Measurements from ENCODE around the gene TNS3.

TNS3 gene

DNA sequence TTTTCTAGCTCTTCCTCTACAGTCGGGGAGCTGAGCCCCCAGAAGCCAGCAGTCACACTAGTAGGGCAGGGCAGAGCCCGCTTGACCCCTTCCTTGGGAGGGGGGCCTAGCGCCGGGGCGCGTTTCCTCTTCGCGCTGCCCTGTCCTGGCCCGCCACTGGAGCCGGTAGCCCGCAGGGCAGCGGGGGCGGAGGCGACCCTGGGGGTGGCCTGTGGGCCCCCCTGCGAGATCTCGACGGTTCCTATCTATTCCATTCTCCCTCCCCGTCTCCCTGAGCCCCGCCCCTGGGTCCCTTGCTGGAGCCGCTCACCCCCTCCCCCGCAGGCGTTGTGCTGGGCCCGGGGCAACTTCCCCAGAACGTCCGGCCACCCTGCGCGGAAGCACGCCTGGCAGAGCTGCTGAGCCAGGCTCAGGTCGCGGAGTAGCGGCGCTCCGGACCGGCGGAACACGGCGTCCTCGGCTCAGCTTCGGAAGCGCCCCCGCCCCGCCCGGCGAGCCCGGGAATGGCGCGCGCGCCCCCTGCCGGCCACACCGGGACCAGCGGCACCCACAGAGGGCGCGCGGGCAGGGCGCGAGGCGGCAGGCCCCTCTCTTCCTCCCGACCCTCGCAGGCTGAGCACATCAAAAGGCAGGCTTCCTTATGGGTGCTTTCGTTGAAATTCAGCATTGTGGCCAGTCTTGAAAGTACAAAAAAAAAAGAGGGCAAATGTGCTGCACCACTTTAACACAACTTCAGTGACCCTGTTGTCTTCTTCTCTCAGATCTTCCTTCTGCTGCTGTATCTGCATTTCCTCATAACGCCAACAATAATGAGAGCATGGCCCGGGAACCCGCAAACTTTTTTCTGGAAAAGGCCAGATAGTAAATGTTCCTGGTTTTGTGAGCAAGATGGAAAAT lies 327.6 kb downstream of the TNS3 start:
- Histone ChIP-seq H3K27me3 (ENCODE audit: insufficient read depth, low read depth, severe bottlenecking) (no peaks in the 10 kb centered on the region), H3K4me3 (ENCODE audit: low read depth, low read length) (peak overlapping the region; percentile 80), H3K27ac (peak overlapping the region; percentile 58), H3K9me3 (ENCODE audit: severe bottlenecking) (no peaks in the 10 kb centered on the region), H3K36me3 (no peaks in the 10 kb centered on the region)
- TF ChIP-seq, protein P1, sequence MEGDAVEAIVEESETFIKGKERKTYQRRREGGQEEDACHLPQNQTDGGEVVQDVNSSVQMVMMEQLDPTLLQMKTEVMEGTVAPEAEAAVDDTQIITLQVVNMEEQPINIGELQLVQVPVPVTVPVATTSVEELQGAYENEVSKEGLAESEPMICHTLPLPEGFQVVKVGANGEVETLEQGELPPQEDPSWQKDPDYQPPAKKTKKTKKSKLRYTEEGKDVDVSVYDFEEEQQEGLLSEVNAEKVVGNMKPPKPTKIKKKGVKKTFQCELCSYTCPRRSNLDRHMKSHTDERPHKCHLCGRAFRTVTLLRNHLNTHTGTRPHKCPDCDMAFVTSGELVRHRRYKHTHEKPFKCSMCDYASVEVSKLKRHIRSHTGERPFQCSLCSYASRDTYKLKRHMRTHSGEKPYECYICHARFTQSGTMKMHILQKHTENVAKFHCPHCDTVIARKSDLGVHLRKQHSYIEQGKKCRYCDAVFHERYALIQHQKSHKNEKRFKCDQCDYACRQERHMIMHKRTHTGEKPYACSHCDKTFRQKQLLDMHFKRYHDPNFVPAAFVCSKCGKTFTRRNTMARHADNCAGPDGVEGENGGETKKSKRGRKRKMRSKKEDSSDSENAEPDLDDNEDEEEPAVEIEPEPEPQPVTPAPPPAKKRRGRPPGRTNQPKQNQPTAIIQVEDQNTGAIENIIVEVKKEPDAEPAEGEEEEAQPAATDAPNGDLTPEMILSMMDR (IDR thresholded peaks at IDR 0.05; ENCODE audit: low read depth, low read length), result peak; percentile 76
- DNase-seq, result peak; percentile 76

- peak; percentile 23 for DNase-seq
- H3K9me3 ChIP-seq (ENCODE audit: severe bottlenecking), result no peaks in the 10 kb centered on the region
- TF ChIP-seq, protein P1 (IDR thresholded peaks at IDR 0.05; ENCODE audit: low read depth, low read length), result no peak
- no peaks in the 10 kb centered on the region for H3K36me3 ChIP-seq
- H3K4me3 ChIP-seq (ENCODE audit: low read depth, low read length), result peak overlapping the region; percentile 80
- H3K27ac ChIP-seq, result peak overlapping the region; percentile 58
- no peaks in the 10 kb centered on the region for H3K27me3 ChIP-seq (ENCODE audit: insufficient read depth, low read depth, severe bottlenecking)
These were observed 328.2 kb downstream of the TNS3 start for GRCh38 chr7:47253650-47254080.

DNA sequence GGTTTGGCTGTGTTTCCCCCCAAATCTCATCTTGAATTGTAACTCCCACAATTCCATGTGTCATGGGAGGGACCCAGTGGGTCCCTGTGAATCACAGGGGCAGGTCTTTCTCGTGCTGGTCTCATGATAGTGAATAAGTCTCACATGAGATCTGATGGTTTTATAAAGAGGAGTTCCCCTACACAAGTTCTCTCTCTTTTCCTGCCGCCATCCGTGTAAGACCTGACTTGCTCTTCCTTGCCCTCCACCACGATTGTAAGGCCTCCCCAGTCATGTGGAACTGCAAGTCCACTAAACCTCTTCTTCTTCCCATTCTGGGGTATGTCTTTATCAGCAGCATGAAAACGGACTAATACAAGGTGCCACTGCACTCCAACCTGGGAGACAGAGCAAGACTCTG lies 329.2 kb downstream of the TNS3 start:
- TF ChIP-seq, protein P1 (IDR thresholded peaks at IDR 0.05; ENCODE audit: low read depth, low read length), result no peak
- no peaks in the 10 kb centered on the region for H3K9me3 ChIP-seq (ENCODE audit: severe bottlenecking)
- no peaks in the 10 kb centered on the region for H3K27me3 ChIP-seq (ENCODE audit: insufficient read depth, low read depth, severe bottlenecking)
- H3K4me3 ChIP-seq (ENCODE audit: low read depth, low read length), result no peak overlapping the region
- H3K36me3 ChIP-seq, result no peaks in the 10 kb centered on the region
- no peak overlapping the region for H3K27ac ChIP-seq
- no peak for DNase-seq

- Histone ChIP-seq H3K27ac (no peak overlapping the region), H3K9me3 (ENCODE audit: severe bottlenecking) (no peaks in the 10 kb centered on the region), H3K27me3 (ENCODE audit: insufficient read depth, low read depth, severe bottlenecking) (no peaks in the 10 kb centered on the region), H3K4me3 (ENCODE audit: low read depth, low read length) (no peak overlapping the region), H3K36me3 (no peaks in the 10 kb centered on the region)
- TF ChIP-seq, protein P1 (IDR thresholded peaks at IDR 0.05; ENCODE audit: low read depth, low read length), result no peak
- no peak for DNase-seq
These were observed 332.6 kb downstream of the TNS3 start for GRCh38 chr7:47249361-47249760.

- no peak for DNase-seq
- Histone ChIP-seq H3K4me3 (ENCODE audit: low read depth, low read length) (no peak overlapping the region), H3K27ac (no peak overlapping the region), H3K27me3 (ENCODE audit: insufficient read depth, low read depth, severe bottlenecking) (no peaks in the 10 kb centered on the region), H3K9me3 (ENCODE audit: severe bottlenecking) (no peaks in the 10 kb centered on the region), H3K36me3 (no peaks in the 10 kb centered on the region)
- TF ChIP-seq, protein P1 (IDR thresholded peaks at IDR 0.05; ENCODE audit: low read depth, low read length), result no peak
These were observed 333.1 kb downstream of the TNS3 start for GRCh38 chr7:47248797-47249196.
